Colonic mucosa (tissue), 4 donors: ENCODE measurements around the gene AFM. TPM values are rescaled to one million over a fixed set of nuclear protein-coding genes. Genes with fewer than 3 reads are reported as not detected.

Experiments used
- DNase-seq: peaks from one replicate; pipeline ENCODE4 v3.0.0-alpha.2; 2020
- H3K27ac ChIP-seq: fragments of 200-600 bp; one replicate; pipeline ENCODE4 v1.8.0; 2021
- H3K27me3 ChIP-seq: fragments of 200-600 bp; one replicate; pipeline ENCODE4 v1.8.0; 2021
- H3K36me3 ChIP-seq: fragments of 200-600 bp; one replicate; pipeline ENCODE4 v1.8.0; 2021
- H3K4me1 ChIP-seq: fragments of 200-600 bp; one replicate; pipeline ENCODE4 v1.8.0; 2021; ENCODE audit warnings: mild to moderate bottlenecking
- H3K4me3 ChIP-seq: fragments of 200-600 bp; one replicate; pipeline ENCODE4 v1.8.0; 2021
- H3K9ac ChIP-seq, 2 donors: one replicate each; pipeline ENCODE4 v1.7.0; 2013; ENCODE audit warnings: control low read depth in 2 of 2, low read depth in 2 of 2, low read length in 2 of 2
- H3K9me3 ChIP-seq: fragments of 200-600 bp; one replicate; pipeline ENCODE4 v1.8.0; 2021
- CTCF ChIP-seq: fragments of 200-600 bp; IDR thresholded peaks from one replicate; pipeline ENCODE4 v1.8.0; 2022; ENCODE audit warnings: antibody characterized with exemption, mild to moderate bottlenecking
- intact Hi-C: fragments of 100-400 bp; cut with DNase I; formaldehyde crosslinking; loops from one replicate; pipeline ENCODE4 v1.14.1; 2022
- total RNA-seq, 2 donors: library from RNA; stranded (reverse); fragmentation: NEBNext Ultra II Directional in 1 of 2; extraction: Animal tissue kit (Norgen Biotek cat#: 25700) in 1 of 2; gene quantifications; one replicate each; pipeline ENCODE4 v1.2.1, GENCODE V29; 2021
- donor health status: healthy.
- donor health status: DM: no; HTN: no; CAD: no.
- donor health status: DM: no; HTN: no; CAD: no.

The AFM gene
- total RNA-seq, 2 donors from 2014 or later = 0.27 TPM; not detected in 1

- H3K9me3 ChIP-seq = no peaks in the 10 kb centered on the region
- no peaks in the 10 kb centered on the region for H3K4me1 ChIP-seq
- no peak for TF ChIP-seq CTCF
- intact Hi-C loops = no loop called here
- no peaks in the 10 kb centered on the region for H3K27me3 ChIP-seq
- no peak within 1 kb of the TSS for H3K27ac ChIP-seq
- no peak within 1 kb of the TSS for H3K4me3 ChIP-seq
- H3K36me3 ChIP-seq = no peaks in the 10 kb centered on the region
- no peak for DNase-seq
- H3K9ac ChIP-seq = no peak within 1 kb of the TSS
These were observed 45.6 kb upstream of the AFM start, which contains the start of gene AFP for GRCh38 chr4:73435984-73436383. Gene AFP (plus strand): TSS chr4:73436221. CDS start chr4:73436263, 42 bp downstream.

- H3K27ac ChIP-seq = no peak overlapping the region
- no peak for DNase-seq
- no peak overlapping the region for H3K4me3 ChIP-seq
- no peak for TF ChIP-seq CTCF
- no peaks in the 10 kb centered on the region for H3K4me1 ChIP-seq
- no peaks in the 10 kb centered on the region for H3K27me3 ChIP-seq
- intact Hi-C loops = no loop called here
- no peaks in the 10 kb centered on the region for H3K36me3 ChIP-seq
- H3K9ac ChIP-seq = no peak overlapping the region
- H3K9me3 ChIP-seq = no peaks in the 10 kb centered on the region
These were observed 44.6 kb upstream of the AFM start for GRCh38 chr4:73436674-73437557.

- Histone ChIP-seq H3K27ac (no peak overlapping the region), H3K4me1 (no peaks in the 10 kb centered on the region), H3K4me3 (no peak overlapping the region), H3K9me3 (no peaks in the 10 kb centered on the region), H3K27me3 (no peaks in the 10 kb centered on the region), H3K36me3 (no peaks in the 10 kb centered on the region), H3K9ac (no peak overlapping the region)
- no peak for DNase-seq
- intact Hi-C loops = no loop called here
- no peak for TF ChIP-seq CTCF
These were observed 44.0 kb upstream of the AFM start for GRCh38 chr4:73437558-73437956.

GRCh38 chr4:73438048-73438447 is 43.5 kb upstream of the AFM start:
- no peak for TF ChIP-seq CTCF
- no peak for DNase-seq
- Histone ChIP-seq H3K36me3 (no peaks in the 10 kb centered on the region), H3K9me3 (no peaks in the 10 kb centered on the region), H3K4me3 (no peak overlapping the region), H3K9ac (no peak overlapping the region), H3K27ac (no peak overlapping the region), H3K27me3 (no peaks in the 10 kb centered on the region), H3K4me1 (no peaks in the 10 kb centered on the region)
- intact Hi-C loops = no loop called here

- H3K9ac ChIP-seq = no peak overlapping the region
These were observed 42.8 kb upstream of the AFM start for GRCh38 chr4:73438582-73439215.

More at GRCh38 chr4:73438582-73439215, 42.8 kb upstream of the AFM start:
- no peak overlapping the region for H3K27ac ChIP-seq
- no peaks in the 10 kb centered on the region for H3K36me3 ChIP-seq
- no peaks in the 10 kb centered on the region for H3K4me1 ChIP-seq
- no peak for TF ChIP-seq CTCF
- H3K9me3 ChIP-seq = no peaks in the 10 kb centered on the region
- H3K27me3 ChIP-seq = no peaks in the 10 kb centered on the region
- H3K4me3 ChIP-seq = no peak overlapping the region
- DNase-seq = no peak
- intact Hi-C loops = no loop called here
